Right renal cortex interstitium (tissue), 3 donors: ENCODE results near the gene RBM19. TPM values are rescaled to one million over a fixed set of nuclear protein-coding genes. Genes with fewer than 3 reads are reported as not detected.

ENCODE experiments used
- DNase-seq, 3 donors: peaks; one replicate each; pipeline ENCODE4 v3.0.0-alpha.2; 2013; ENCODE audit warnings: low read depth in 3 of 3, low spot score in 2 of 3
- polyA plus RNA-seq, 3 donors: library from polyadenylated mRNA; unstranded; fragments of 120-200 nt; gene quantifications; one replicate each; pipeline ENCODE4 v1.2.1, GENCODE V29; 2013; ENCODE audit not compliant: insufficient read length in 3 of 3

The RBM19 gene
- polyA plus RNA-seq, 3 donors, result 24.5 to 26.9 (median 25.1) TPM

- no peak for DNase-seq
These were observed 76.1 kb downstream of the RBM19 start for GRCh38 chr12:113889891-113890581.

GRCh38 chr12:113889076-113889475 is 77.0 kb downstream of the RBM19 start:
- DNase-seq, result no peak

- DNase-seq, result no peak
These were observed 77.7 kb downstream of the RBM19 start for GRCh38 chr12:113888435-113888834.

- DNase-seq, result no peak
These were observed 78.2 kb downstream of the RBM19 start for GRCh38 chr12:113887906-113888305.

GRCh38 chr12:113886721-113887120 is 79.4 kb downstream of the RBM19 start:
- no peak for DNase-seq

GRCh38 chr12:113884392-113884791 is 81.7 kb downstream of the RBM19 start:
- no peak for DNase-seq

- no peak for DNase-seq
These were observed 83.4 kb downstream of the RBM19 start for GRCh38 chr12:113882690-113883089.

GRCh38 chr12:113880988-113881962 is 84.8 kb downstream of the RBM19 start:
- DNase-seq, result no peak

GRCh38 chr12:113880326-113880725 is 85.8 kb downstream of the RBM19 start:
- DNase-seq, result no peak

- no peak for DNase-seq
These were observed 86.5 kb downstream of the RBM19 start for GRCh38 chr12:113879658-113880057.

- no peak for DNase-seq
These were observed 88.5 kb downstream of the RBM19 start for GRCh38 chr12:113877607-113878006.

GRCh38 chr12:113876160-113876559 is 90.0 kb downstream of the RBM19 start:
- no peak for DNase-seq

- DNase-seq, result no peak
These were observed 90.4 kb downstream of the RBM19 start for GRCh38 chr12:113875691-113876090.

GRCh38 chr12:113874999-113875561 is 91.0 kb downstream of the RBM19 start:
- no peak for DNase-seq

- DNase-seq, result no peak
These were observed 91.8 kb downstream of the RBM19 start for GRCh38 chr12:113874326-113874725.

GRCh38 chr12:113873740-113874139 is 92.4 kb downstream of the RBM19 start:
- no peak for DNase-seq

- DNase-seq, result no peak
These were observed 95.2 kb downstream of the RBM19 start for GRCh38 chr12:113870890-113871289.

GRCh38 chr12:113870035-113870434 is 96.1 kb downstream of the RBM19 start:
- no peak for DNase-seq

GRCh38 chr12:113868365-113868764 is 97.8 kb downstream of the RBM19 start:
- DNase-seq, result no peak

GRCh38 chr12:113867258-113867657 is 98.9 kb downstream of the RBM19 start:
- no peak for DNase-seq

GRCh38 chr12:113866496-113866895 is 99.6 kb downstream of the RBM19 start:
- no peak for DNase-seq
